GM21529 (cell line): Measurements from ENCODE around the gene CYB5R4.
A peak's percentile ranks its signal among the peaks of the same experiment; 100 is the strongest.
"Not testable (repeated sequence)": the region's sequence is repeated elsewhere in the genome, so short reads cannot be mapped to it uniquely, and the experiment has no call there.

Experiments used
- ATAC-seq: cut with Tn5 transposase; IDR thresholded peaks from one replicate; pipeline ENCODE4 v1.9.1; 2021; ENCODE audit not compliant: unreplicated experiment

The CYB5R4 gene

GRCh38 chr6:83907623-83908390, 48.3 kb downstream of the CYB5R4 start:
- ATAC-seq = not testable (repeated sequence)

- ATAC-seq = no peak
These were observed 49.3 kb downstream of the CYB5R4 start for GRCh38 chr6:83908813-83909212.

- ATAC-seq = no peak
These were observed 51.8 kb downstream of the CYB5R4 start for GRCh38 chr6:83911278-83911677.

GRCh38 chr6:83914953-83915352, 55.5 kb downstream of the CYB5R4 start:
- ATAC-seq = no peak

GRCh38 chr6:83917001-83917400, 57.5 kb downstream of the CYB5R4 start:
- ATAC-seq = no peak

- no peak for ATAC-seq
These were observed 60.5 kb downstream of the CYB5R4 start for GRCh38 chr6:83920017-83920416.

GRCh38 chr6:83921315-83921714, 61.8 kb downstream of the CYB5R4 start:
- no peak for ATAC-seq

GRCh38 chr6:83927470-83927869, 68.0 kb downstream of the CYB5R4 start:
- ATAC-seq = no peak

- ATAC-seq = no peak
These were observed 68.8 kb downstream of the CYB5R4 start for GRCh38 chr6:83928286-83928685.

GRCh38 chr6:83946201-83946833, 86.8 kb downstream of the CYB5R4 start:
- not testable (repeated sequence) for ATAC-seq

GRCh38 chr6:83947983-83948382, 88.5 kb downstream of the CYB5R4 start:
- ATAC-seq = not testable (repeated sequence)

GRCh38 chr6:83948851-83949250, 89.4 kb downstream of the CYB5R4 start:
- no peak for ATAC-seq

- ATAC-seq = not testable (repeated sequence)
These were observed 91.9 kb downstream of the CYB5R4 start for GRCh38 chr6:83951423-83951822.

- ATAC-seq = peak; percentile 51
These were observed 93.3 kb downstream of the CYB5R4 start for GRCh38 chr6:83952830-83953229.

- no peak for ATAC-seq
These were observed 94.9 kb downstream of the CYB5R4 start for GRCh38 chr6:83954371-83954770.

- no peak for ATAC-seq
These were observed 98.8 kb downstream of the CYB5R4 start for GRCh38 chr6:83958241-83958685.

- ATAC-seq = no peak
These were observed 101.2 kb downstream of the CYB5R4 start for GRCh38 chr6:83960664-83961063.

- ATAC-seq = peak; percentile 96
These were observed 103.1 kb downstream of the CYB5R4 start for GRCh38 chr6:83962582-83962981.

GRCh38 chr6:83966539-83966938, 107.0 kb downstream of the CYB5R4 start:
- no peak for ATAC-seq

- no peak for ATAC-seq
These were observed 111.1 kb downstream of the CYB5R4 start for GRCh38 chr6:83970582-83970981.

GRCh38 chr6:83974409-83975050, 115.0 kb downstream of the CYB5R4 start:
- no peak for ATAC-seq
